B cell (primary cell): Measurements from ENCODE around the gene AMBRA1. TPM values are rescaled to one million over a fixed set of nuclear protein-coding genes. Genes with fewer than 3 reads are reported as not detected.
"Not testable (repeated sequence)": the region's sequence is repeated elsewhere in the genome, so short reads cannot be mapped to it uniquely, and the experiment has no call there.

Source experiments
- ATAC-seq: fragments of 200-7000 bp; cut with Tn5 transposase; one replicate; pipeline ENCODE4 v1.10.0; 2021; ENCODE audit warnings: low read depth, mild to moderate bottlenecking, moderate number of reproducible peaks, moderate library complexity
- CTCF ChIA-PET: fragments of 350-600 bp; sonication (Branson Sonifier 250); formaldehyde crosslinking; loops from one replicate; lab custom pipeline; 2021; ENCODE audit warnings: antibody characterized with exemption, inconsistent platforms; lab: Charles Lee
- POLR2A ChIA-PET: fragments of 350-600 bp; sonication (Branson Sonifier 250); formaldehyde crosslinking; loops from one replicate; lab custom pipeline; 2021; ENCODE audit warnings: antibody characterized with exemption; lab: Charles Lee
- DNase-seq: peaks from one replicate; pipeline ENCODE4 v3.0.0; 2013
- H2AFZ ChIP-seq: 2 replicates; pipeline ENCODE4 v1.6.1; 2012; ENCODE audit warnings: mild to moderate bottlenecking, low read depth, low read length; ENCODE audit not compliant: insufficient read depth, poor library complexity, severe bottlenecking
- H3K27ac ChIP-seq, 2 donors: 1 replicate in 1 of 2; 2 replicates in 1 of 2; pipeline ENCODE4 v1.5.1; 2012 to 2013; ENCODE audit warnings: low read length in 2 of 2, mild to moderate bottlenecking in 2 of 2, moderate library complexity in 1 of 2
- H3K27me3 ChIP-seq, 4 experiments: fragments of 200-600 bp in 1 of 4; sonication (generic) in 1 of 4; replicated peaks in 1 of 4; 1 replicate in 2 of 4; 2 replicates in 2 of 4; pipeline versions ENCODE4 v1.6.1 to v1.7.0; 2013 to 2016; ENCODE audit warnings: low read length in 3 of 4, mild to moderate bottlenecking in 2 of 4, mixed read lengths in 1 of 4, moderate library complexity in 1 of 4; ENCODE audit not compliant: insufficient read depth in 4 of 4, control insufficient read depth in 3 of 4; ENCODE audit errors: control extremely low read depth in 1 of 4
- H3K36me3 ChIP-seq, 2 experiments: replicated peaks in 1 of 2; 1 replicate in 1 of 2; 2 replicates in 1 of 2; pipeline versions ENCODE4 v1.6.1 to v1.7.1; 2013; ENCODE audit warnings: low read length in 1 of 2; ENCODE audit not compliant: insufficient read depth in 2 of 2, control insufficient read depth in 1 of 2; ENCODE audit errors: control extremely low read depth in 1 of 2, extremely low read depth in 1 of 2
- H3K4me1 ChIP-seq, 2 donors: fragments of 200-600 bp in 1 of 2; sonication (generic) in 1 of 2; 1 replicate in 1 of 2; 2 replicates in 1 of 2; pipeline versions ENCODE4 v1.5.1 to v1.6.1; 2013 to 2017; ENCODE audit warnings: low read length in 2 of 2; ENCODE audit not compliant: control insufficient read depth in 2 of 2, insufficient read depth in 2 of 2
- H3K4me2 ChIP-seq: replicated peaks from 2 replicates; pipeline ENCODE3; 2012; ENCODE audit warnings: mild to moderate bottlenecking, low read depth, low read length; ENCODE audit not compliant: poor library complexity, severe bottlenecking
- H3K4me3 ChIP-seq, 5 experiments: fragments of 200-600 bp in 1 of 5; sonication (generic) in 1 of 5; 1 replicate in 3 of 5; 2 replicates in 2 of 5; pipeline versions ENCODE4 v1.5.1 to v1.7.0; 2011 to 2016; ENCODE audit warnings: low read length in 4 of 5, mild to moderate bottlenecking in 4 of 5, low read depth in 2 of 5, control low read depth in 1 of 5, moderate library complexity in 1 of 5; ENCODE audit not compliant: insufficient read depth in 1 of 5; ENCODE audit errors: control extremely low read depth in 1 of 5, extremely low read depth in 1 of 5
- H3K79me2 ChIP-seq: fragments of 200-600 bp; sonication (generic); one replicate; pipeline ENCODE4 v1.6.0; 2016; ENCODE audit warnings: low read length; ENCODE audit not compliant: control insufficient read depth, insufficient read depth
- H3K9ac ChIP-seq: fragments of 200-600 bp; sonication (generic); 2 replicates; pipeline ENCODE4 v1.6.1; 2017; ENCODE audit warnings: mild to moderate bottlenecking, low read length, moderate library complexity
- H3K9me3 ChIP-seq, 3 donors: one replicate each; pipeline versions ENCODE4 v1.6.1 to v1.7.1; 2013; ENCODE audit warnings: low read length in 2 of 3; ENCODE audit not compliant: control insufficient read depth in 2 of 3, insufficient read depth in 1 of 3; ENCODE audit errors: control extremely low read depth in 1 of 3
- H4K20me1 ChIP-seq: 2 replicates; pipeline ENCODE4 v1.6.0; 2012; ENCODE audit warnings: mild to moderate bottlenecking, low read length; ENCODE audit not compliant: insufficient read depth, control insufficient read depth, poor library complexity, severe bottlenecking
- H3K27ac Mint-ChIP-seq: one replicate; pipeline ENCODE4 v1.8.0; 2021; ENCODE audit warnings: mixed read lengths
- H3K27me3 Mint-ChIP-seq: one replicate; pipeline ENCODE4 v1.8.0; 2021; ENCODE audit warnings: mixed read lengths
- H3K4me1 Mint-ChIP-seq: one replicate; pipeline ENCODE4 v1.8.0; 2021; ENCODE audit warnings: mixed read lengths
- H3K4me3 Mint-ChIP-seq: one replicate; pipeline ENCODE4 v1.8.0; 2021; ENCODE audit warnings: mixed read lengths
- H3K9me3 Mint-ChIP-seq: one replicate; pipeline ENCODE4 v1.8.0; 2022; ENCODE audit warnings: mixed read lengths; ENCODE audit not compliant: insufficient read depth
- EZH2 ChIP-seq: IDR thresholded peaks from 2 replicates; pipeline ENCODE4 v1.6.1; 2012; ENCODE audit warnings: borderline replicate concordance, low read depth, mild to moderate bottlenecking, moderate library complexity, low read length; ENCODE audit not compliant: insufficient read depth, poor library complexity, severe bottlenecking
- WGBS: methylation state at CpG from one replicate; pipeline ENCODE4 v1.1.5; 2013; ENCODE audit warnings: missing lambda C conversion rate; ENCODE audit not compliant: insufficient coverage; 5-methylcytosine and 5-hydroxymethylcytosine counted together
- intact Hi-C: fragments of 100-400 bp; cut with micrococcal nuclease; formaldehyde crosslinking; loops from one replicate; pipeline ENCODE4 v1.10.0; 2022
- polyA plus RNA-seq: library from polyadenylated mRNA; depleted of rRNA; stranded (reverse); fragments of >200 nt; gene quantifications from 2 replicates; pipeline ENCODE4 v1.2.3, GENCODE V29; 2012
- total RNA-seq, 2 donors: library from RNA; stranded (reverse); fragments of 120-200 nt in 1 of 2; gene quantifications; 1 replicate in 1 of 2; 2 replicates in 1 of 2; pipeline versions ENCODE4 v1.2.3 to v1.2.4, GENCODE V29; 2013 to 2022
- TF ChIP-seq, protein P1 (sequence below): fragments of 200-600 bp; IDR thresholded peaks from one replicate; pipeline ENCODE4 v1.8.0; 2022; ENCODE audit warnings: antibody characterized with exemption, mild to moderate bottlenecking

The AMBRA1 gene
- total and polyA plus RNA-seq, 2 donors (not counting 1 experiment from before 2014, with no cell fraction given) = 13.8 to 36.1 TPM

DNA sequence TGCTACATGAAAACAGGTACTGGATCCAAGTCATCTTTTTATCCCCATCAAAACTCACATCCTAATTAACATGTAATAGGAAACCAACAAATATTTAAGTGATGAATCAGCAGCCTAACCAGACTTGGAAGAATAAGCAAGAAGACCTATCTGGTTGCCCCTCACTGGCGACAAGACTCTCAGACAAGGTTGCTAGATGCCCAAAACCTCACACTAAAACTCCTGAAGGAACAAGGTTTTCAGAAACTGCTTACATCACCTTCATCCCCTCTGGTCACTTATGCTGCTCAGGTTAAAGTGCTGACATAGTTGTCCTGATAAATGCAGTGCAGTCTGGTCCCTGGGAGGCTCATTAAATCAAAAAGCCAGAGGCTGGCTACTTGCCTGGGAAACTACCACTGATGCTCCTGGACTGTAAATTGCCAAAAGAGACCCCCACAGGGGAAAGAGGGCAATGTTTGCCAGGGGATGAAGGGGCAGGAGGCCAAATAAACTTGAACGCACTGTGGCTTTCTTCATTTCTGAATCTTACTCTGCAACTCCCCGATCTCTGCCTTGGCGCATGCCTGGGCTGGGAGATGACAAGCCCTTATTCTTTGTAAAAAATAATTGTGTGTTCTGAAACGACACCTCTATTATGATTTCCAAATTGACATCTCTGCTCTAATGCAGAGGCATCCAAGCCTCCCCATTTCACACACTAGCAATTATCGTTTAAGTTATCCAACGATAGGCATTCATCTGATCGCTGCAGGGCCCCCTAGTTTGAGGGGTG, 72.7 kb downstream of the AMBRA1 start:
- peaks cover 7% of the 10 kb centered on the region in 2 donors for H3K4me1 ChIP-seq

DNA sequence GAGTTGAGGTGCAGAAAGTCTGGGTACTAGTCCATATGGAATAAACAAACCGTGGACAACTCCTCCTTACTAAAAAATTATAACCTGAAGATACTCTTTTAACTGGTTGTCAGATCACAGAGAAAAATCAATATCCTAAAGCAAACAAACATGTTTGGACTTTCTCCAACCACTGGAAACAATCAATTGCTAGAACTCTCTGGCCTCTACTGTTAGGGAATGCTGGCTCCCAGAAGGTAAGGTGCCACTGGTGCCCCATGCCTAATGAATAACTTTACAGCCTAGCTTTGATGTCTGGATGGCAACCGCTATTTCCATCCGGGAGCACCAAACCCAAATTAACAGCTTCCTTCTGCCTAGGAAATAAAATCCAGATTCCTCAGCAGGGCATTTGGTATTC, 74.5 kb downstream of the AMBRA1 start:
- 78% methylated on average over 3 of the region's 3 CpGs for WGBS
- TF ChIP-seq, protein P1, sequence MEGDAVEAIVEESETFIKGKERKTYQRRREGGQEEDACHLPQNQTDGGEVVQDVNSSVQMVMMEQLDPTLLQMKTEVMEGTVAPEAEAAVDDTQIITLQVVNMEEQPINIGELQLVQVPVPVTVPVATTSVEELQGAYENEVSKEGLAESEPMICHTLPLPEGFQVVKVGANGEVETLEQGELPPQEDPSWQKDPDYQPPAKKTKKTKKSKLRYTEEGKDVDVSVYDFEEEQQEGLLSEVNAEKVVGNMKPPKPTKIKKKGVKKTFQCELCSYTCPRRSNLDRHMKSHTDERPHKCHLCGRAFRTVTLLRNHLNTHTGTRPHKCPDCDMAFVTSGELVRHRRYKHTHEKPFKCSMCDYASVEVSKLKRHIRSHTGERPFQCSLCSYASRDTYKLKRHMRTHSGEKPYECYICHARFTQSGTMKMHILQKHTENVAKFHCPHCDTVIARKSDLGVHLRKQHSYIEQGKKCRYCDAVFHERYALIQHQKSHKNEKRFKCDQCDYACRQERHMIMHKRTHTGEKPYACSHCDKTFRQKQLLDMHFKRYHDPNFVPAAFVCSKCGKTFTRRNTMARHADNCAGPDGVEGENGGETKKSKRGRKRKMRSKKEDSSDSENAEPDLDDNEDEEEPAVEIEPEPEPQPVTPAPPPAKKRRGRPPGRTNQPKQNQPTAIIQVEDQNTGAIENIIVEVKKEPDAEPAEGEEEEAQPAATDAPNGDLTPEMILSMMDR = no peak
- TF ChIP-seq EZH2 = no peak
- Histone ChIP-seq H3K9me3 (no peaks in the 10 kb centered on the region), H3K4me3 (no peak overlapping the region), H3K79me2 (peaks cover 64% of the 10 kb centered on the region), H3K27ac (no peak overlapping the region), H4K20me1 (peaks cover 29% of the 10 kb centered on the region), H3K27me3 (no peaks in the 10 kb centered on the region), H3K4me1 (peaks cover 7% of the 10 kb centered on the region in 2 donors), H2AFZ (no peak overlapping the region), H3K9ac (no peak overlapping the region), H3K36me3 (peaks cover 2 to 3% of the 10 kb centered on the region in 2 experiments), H3K4me2 (no peak overlapping the region)
- Mint-ChIP-seq H3K4me3 (no peak overlapping the region), H3K9me3 (no peaks in the 10 kb centered on the region), H3K27me3 (no peaks in the 10 kb centered on the region), H3K27ac (no peak overlapping the region), H3K4me1 (peaks cover 26% of the 10 kb centered on the region)
- intact Hi-C loops = no loop called here
- DNase-seq (no peak), ATAC-seq (no peak)
- ChIA-PET POLR2A (no interaction called here), CTCF (interaction anchor here (1.8 kb wide), 1 partner anchor 10 kb away, joined by 8 read pairs; no protein-coding TSS in a partner anchor)

More for the DNA sequence above, 72.7 kb downstream of the AMBRA1 start:
- Mint-ChIP-seq H3K27me3 (no peaks in the 10 kb centered on the region), H3K4me3 (no peak overlapping the region), H3K27ac (no peak overlapping the region), H3K9me3 (no peaks in the 10 kb centered on the region), H3K4me1 (peaks cover 26% of the 10 kb centered on the region)
- 100% methylated on average over 3 of the region's 8 CpGs for WGBS
- Histone ChIP-seq H3K27ac (no peak overlapping the region), H3K36me3 (peaks cover under 1 to 2% of the 10 kb centered on the region in 2 experiments), H3K27me3 (no peaks in the 10 kb centered on the region), H3K9me3 (no peaks in the 10 kb centered on the region), H3K4me2 (no peak overlapping the region), H2AFZ (no peak overlapping the region), H4K20me1 (peaks cover 41% of the 10 kb centered on the region), H3K4me3 (no peak overlapping the region), H3K79me2 (peaks cover 72% of the 10 kb centered on the region), H3K9ac (no peak overlapping the region)
- no peak for DNase-seq
- POLR2A ChIA-PET = no interaction called here
- TF ChIP-seq EZH2 = no peak
- TF ChIP-seq, protein P1 = no peak
- intact Hi-C loops = no loop called here
- no peak for ATAC-seq
- CTCF ChIA-PET = no interaction called here

DNA sequence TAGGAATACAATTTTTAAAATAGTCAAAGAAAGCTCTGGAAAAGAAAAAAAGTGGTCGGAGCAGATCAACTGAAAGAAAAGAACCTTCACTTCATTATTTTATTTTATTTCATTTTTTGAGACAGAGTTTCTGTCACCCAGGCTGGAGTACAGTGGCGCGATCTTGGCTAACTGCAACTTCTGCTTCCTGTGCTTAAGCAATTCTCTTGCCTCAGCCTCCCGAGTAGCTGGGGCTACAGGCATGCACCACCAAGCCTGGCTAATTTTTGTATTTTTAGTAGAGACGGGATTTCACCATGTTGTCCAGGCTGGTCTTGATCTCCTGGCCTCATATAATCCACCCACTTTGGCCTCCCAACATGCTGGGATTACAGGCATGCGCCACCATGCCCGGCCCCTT, 74.9 kb downstream of the AMBRA1 start:
- H3K9ac ChIP-seq, ATAC-seq, H3K27ac Mint-ChIP-seq, H3K4me3 ChIP-seq, H3K4me1 ChIP-seq, H3K27ac ChIP-seq, H3K4me2 ChIP-seq, intact Hi-C loops, H3K9me3 ChIP-seq, H3K27me3 Mint-ChIP-seq, POLR2A ChIA-PET, H3K27me3 ChIP-seq, H3K9me3 Mint-ChIP-seq, H2AFZ ChIP-seq, H3K36me3 ChIP-seq, H3K4me3 Mint-ChIP-seq, DNase-seq: not testable (repeated sequence)
- peaks cover 29% of the 10 kb centered on the region for H4K20me1 ChIP-seq
- WGBS = 75% methylated on average over 4 of the region's 7 CpGs
- peaks cover 64% of the 10 kb centered on the region for H3K79me2 ChIP-seq
- peaks cover 26% of the 10 kb centered on the region for H3K4me1 Mint-ChIP-seq
- CTCF ChIA-PET = interaction anchor here (0.7 to 1.8 kb wide), 3 partner anchors 10 to 135 kb away, joined by 4 to 8 read pairs (median 4); no protein-coding TSS in a partner anchor
